DMS114 treated with DMSO at 0.1 percent for 48 hours (cell line): Measurements from ENCODE around the gene PAK6.

Source experiments
- DNase-seq: peaks from one replicate; lab custom pipeline; 2025; ENCODE audit not compliant: unreplicated experiment; lab: John Stamatoyannopoulos, UW

PAK6 gene

GRCh38 chr15:40255033-40255432 lies 16.2 kb downstream of the PAK6 start:
- DNase-seq: no peak

GRCh38 chr15:40256638-40257235 lies 17.9 kb downstream of the PAK6 start:
- no peak for DNase-seq

- DNase-seq: no peak
These were observed 19.0 kb downstream of the PAK6 start for GRCh38 chr15:40257656-40258450.

- DNase-seq: no peak
These were observed 19.7 kb downstream of the PAK6 start for GRCh38 chr15:40258544-40258943.

- no peak for DNase-seq
These were observed 20.2 kb downstream of the PAK6 start for GRCh38 chr15:40259021-40259420.

GRCh38 chr15:40263024-40263754 lies 24.3 kb downstream of the PAK6 start:
- DNase-seq: no peak

GRCh38 chr15:40264321-40265153 lies 25.7 kb downstream of the PAK6 start:
- no peak for DNase-seq

GRCh38 chr15:40265355-40265754 lies 26.5 kb downstream of the PAK6 start:
- no peak for DNase-seq

GRCh38 chr15:40265875-40266274 lies 27.0 kb downstream of the PAK6 start:
- no peak for DNase-seq

- DNase-seq: no peak
These were observed 28.0 kb downstream of the PAK6 start for GRCh38 chr15:40266828-40267304.

GRCh38 chr15:40267670-40268069 lies 28.8 kb downstream of the PAK6 start:
- no peak for DNase-seq

- no peak for DNase-seq
These were observed 30.7 kb downstream of the PAK6 start for GRCh38 chr15:40269604-40270003.

GRCh38 chr15:40270246-40270995 lies 31.6 kb downstream of the PAK6 start:
- no peak for DNase-seq

GRCh38 chr15:40271685-40272484 lies 33.0 kb downstream of the PAK6 start:
- no peak for DNase-seq

GRCh38 chr15:40272485-40273056 lies 33.7 kb downstream of the PAK6 start:
- DNase-seq: no peak

GRCh38 chr15:40273428-40273827 lies 34.6 kb downstream of the PAK6 start:
- no peak for DNase-seq

GRCh38 chr15:40274350-40275274 lies 35.7 kb downstream of the PAK6 start:
- DNase-seq: peak; percentile 77

GRCh38 chr15:40275523-40275922 lies 36.7 kb downstream of the PAK6 start:
- no peak for DNase-seq
